ENCODE measurements around the gene LATS2. TPM values are rescaled to one million over a fixed set of nuclear protein-coding genes. Genes with fewer than 3 reads are reported as not detected.

Gene LATS2
- total RNA-seq, 1 experiment from 2014 or later = 18.8 TPM

DNA sequence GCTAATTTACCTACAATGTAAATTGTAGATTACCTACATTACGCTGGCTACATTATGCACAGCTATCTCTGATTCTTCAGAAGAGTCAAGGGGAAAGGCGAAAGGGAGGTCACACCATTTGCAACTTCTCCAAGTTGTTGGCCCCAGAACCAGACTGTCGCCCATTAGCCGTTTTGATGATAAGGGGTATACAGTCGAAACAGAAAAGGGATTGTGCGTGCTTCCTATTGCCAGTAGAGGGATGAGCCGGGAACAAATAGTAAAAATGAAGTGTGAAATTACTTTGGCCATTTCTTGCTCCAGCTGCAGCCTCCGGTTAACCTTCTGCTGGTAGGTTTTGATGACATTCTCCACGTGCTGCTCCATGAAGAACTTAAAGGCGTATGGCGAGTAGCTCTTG lies 73.8 kb downstream of the LATS2 start:
- ChIA-PET CTCF (no interaction called here), RAD21 (ENCODE audit: low non-redundant PET in 1 of 2, low total read pairs in 2 of 2, uncharacterized antibody in 2 of 2, unreplicated experiment in 2 of 2) (no interaction called here), POLR2A (no interaction called here)
- peaks cover 11 to 23% of the 10 kb centered on the region in 2 experiments; a peak in 3 of 4 replicates for H3K36me3 ChIP-seq (ENCODE audit: control insufficient read depth in 1 of 2, insufficient read depth in 2 of 2, low read length in 2 of 2)
- intact Hi-C loops (cut with micrococcal nuclease) = no loop called here
- H3K9ac ChIP-seq (ENCODE audit: low read length) = no peak overlapping the region
- no peaks in the 10 kb centered on the region for H3K4me1 ChIP-seq (ENCODE audit: control insufficient read depth in 1 of 2, insufficient read depth in 2 of 2, low read length in 2 of 2)
- BruUV-seq (replicated peaks) = no TSS peak
- TF ChIP-seq EZH2phosphoT487 (IDR thresholded peaks at IDR 0.05; ENCODE audit: borderline replicate concordance) (no peak), POLR2A (IDR thresholded peaks at IDR 0.05; ENCODE audit: borderline replicate concordance, extremely low read depth, insufficient read depth, insufficient read length) (no peak), ZFX (IDR thresholded peaks at IDR 0.05) (no peak), CBX3 (IDR thresholded peaks at IDR 0.05; ENCODE audit: low read depth) (no peak), CEBPB (IDR thresholded peaks at IDR 0.05; ENCODE audit: low read depth) (no peak)
- TF ChIP-seq, protein P1, sequence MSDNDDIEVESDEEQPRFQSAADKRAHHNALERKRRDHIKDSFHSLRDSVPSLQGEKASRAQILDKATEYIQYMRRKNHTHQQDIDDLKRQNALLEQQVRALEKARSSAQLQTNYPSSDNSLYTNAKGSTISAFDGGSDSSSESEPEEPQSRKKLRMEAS (IDR thresholded peaks at IDR 0.05) = no peak
- no peaks in the 10 kb centered on the region for H4K20me1 ChIP-seq (ENCODE audit: insufficient read depth)
- DNase-seq (ENCODE audit: low read depth, low spot score) = no peak
- no peaks in the 10 kb centered on the region for H3K9me2 ChIP-seq (ENCODE audit: insufficient read depth)
- H3K27ac ChIP-seq (ENCODE audit: low read depth, low read length) = no peak overlapping the region
- H3K79me2 ChIP-seq (ENCODE audit: insufficient read depth, low read length) = peaks cover 15% of the 10 kb centered on the region
- no peaks in the 10 kb centered on the region for H3K9me3 ChIP-seq (ENCODE audit: control insufficient read depth in 1 of 2, insufficient read depth in 1 of 2, low read depth in 1 of 2, low read length in 2 of 2)
- no peak for ATAC-seq
- H3K27me3 ChIP-seq (ENCODE audit: insufficient read depth, low read length) = no peaks in the 10 kb centered on the region
- no peak overlapping the region for H2AFZ ChIP-seq (ENCODE audit: low read depth, low read length, poor library complexity, severe bottlenecking)
- H3K4me3 ChIP-seq (replicated peaks in 1 of 2; ENCODE audit: low read depth in 1 of 2, low read length in 2 of 2) = no peak overlapping the region
- no peak overlapping the region for H3K4me2 ChIP-seq (ENCODE audit: low read length)

DNA sequence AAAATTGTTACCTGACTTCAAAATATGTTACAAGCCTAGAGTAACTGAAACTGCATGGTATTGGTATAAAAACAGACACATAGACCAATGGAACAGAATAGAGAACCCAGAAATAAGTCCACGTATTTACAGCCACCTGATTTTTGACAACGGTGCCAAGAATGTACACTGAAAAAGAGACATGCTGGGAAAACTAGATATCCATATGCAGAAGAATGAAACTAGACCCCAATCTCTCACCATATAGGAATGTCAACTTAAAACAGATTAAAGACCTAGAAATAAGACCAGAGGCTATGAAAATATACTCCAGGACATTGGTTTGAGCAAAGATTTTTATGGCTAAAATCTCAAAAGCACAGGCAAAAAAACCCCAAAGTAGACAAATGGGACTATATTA lies 76.5 kb downstream of the LATS2 start:
- Histone ChIP-seq H3K9me3 (ENCODE audit: control insufficient read depth in 1 of 2, insufficient read depth in 1 of 2, low read depth in 1 of 2, low read length in 2 of 2) (no peaks in the 10 kb centered on the region), H3K36me3 (ENCODE audit: control insufficient read depth in 1 of 2, insufficient read depth in 2 of 2, low read length in 2 of 2) (peaks cover 14 to 28% of the 10 kb centered on the region in 2 experiments; a peak in 3 of 4 replicates), H4K20me1 (ENCODE audit: insufficient read depth) (no peaks in the 10 kb centered on the region), H3K4me1 (ENCODE audit: control insufficient read depth in 1 of 2, insufficient read depth in 2 of 2, low read length in 2 of 2) (no peaks in the 10 kb centered on the region), H3K27ac (ENCODE audit: low read depth, low read length) (no peak overlapping the region), H3K4me2 (ENCODE audit: low read length) (no peak overlapping the region), H3K9ac (ENCODE audit: low read length) (no peak overlapping the region), H3K79me2 (ENCODE audit: insufficient read depth, low read length) (peaks cover 15% of the 10 kb centered on the region), H2AFZ (ENCODE audit: low read depth, low read length, poor library complexity, severe bottlenecking) (no peak overlapping the region), H3K9me2 (ENCODE audit: insufficient read depth) (no peaks in the 10 kb centered on the region), H3K4me3 (replicated peaks in 1 of 2; ENCODE audit: low read depth in 1 of 2, low read length in 2 of 2) (no peak overlapping the region), H3K27me3 (ENCODE audit: insufficient read depth, low read length) (no peaks in the 10 kb centered on the region)
- TF ChIP-seq ZFX (IDR thresholded peaks at IDR 0.05) (no peak), EZH2 (IDR thresholded peaks at IDR 0.05) (no peak), ELF1 (IDR thresholded peaks at IDR 0.05; ENCODE audit: borderline replicate concordance, low read depth) (no peak), FOSL1 (IDR thresholded peaks at IDR 0.05; ENCODE audit: low read depth) (no peak)
- TF ChIP-seq, protein P1 (IDR thresholded peaks at IDR 0.05) = no peak
- RAD21 ChIA-PET (ENCODE audit: low non-redundant PET in 1 of 2, low total read pairs in 2 of 2, uncharacterized antibody in 2 of 2, unreplicated experiment in 2 of 2) = no interaction called here
- CTCF ChIA-PET = no interaction called here
- no peak for DNase-seq (ENCODE audit: low read depth, low spot score)
- no TSS peak for BruUV-seq (replicated peaks)
- ATAC-seq = no peak
- POLR2A ChIA-PET = no interaction called here
- intact Hi-C loops (cut with micrococcal nuclease) = no loop called here

Data from HCT116 (cell line).